T follicular helper cell (primary cell): ENCODE results near the gene PIGC.

Experiments used
- DNase-seq: peaks from one replicate; pipeline ENCODE4 v3.0.0-alpha.2; 2020; ENCODE audit warnings: low read depth

PIGC gene

DNA sequence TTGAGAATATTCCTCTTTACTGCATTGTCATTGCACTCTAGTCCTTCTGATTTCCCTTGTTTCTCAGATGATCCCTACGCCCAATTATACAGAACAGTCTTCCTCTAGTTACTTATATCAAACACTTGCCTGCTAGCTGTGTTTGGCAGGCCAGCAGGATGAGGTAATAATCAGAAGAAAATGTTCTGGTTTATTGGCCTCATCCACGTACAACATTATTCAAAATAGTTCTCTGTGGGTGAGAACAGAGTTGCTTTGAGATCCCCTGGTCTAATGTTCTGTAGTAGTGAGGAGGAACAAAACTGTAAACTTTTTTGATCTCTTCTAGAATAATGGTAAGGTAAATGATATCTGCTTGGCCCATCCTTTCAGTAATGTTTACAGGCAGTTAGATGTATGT, 45.7 kb downstream of the PIGC start:
- no peak for DNase-seq

DNA sequence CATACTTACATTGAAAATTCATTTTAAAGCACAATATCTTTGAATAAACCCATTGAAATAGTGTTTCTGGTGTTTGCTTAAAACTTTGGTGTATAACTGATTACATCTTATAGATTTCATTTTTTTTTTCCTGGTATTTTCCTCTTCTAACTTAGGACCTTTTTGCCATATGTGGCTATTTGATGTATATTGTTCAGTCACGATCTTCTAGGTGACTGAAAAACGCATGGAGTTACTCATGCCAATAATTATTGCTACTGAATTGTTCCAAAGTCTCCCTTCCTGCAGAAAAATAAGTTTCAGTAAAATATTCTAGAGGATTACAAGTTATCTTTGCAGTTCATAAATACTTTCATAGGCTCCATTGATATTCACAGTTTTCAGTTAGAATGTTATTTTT, 46.2 kb downstream of the PIGC start:
- no peak for DNase-seq

DNA sequence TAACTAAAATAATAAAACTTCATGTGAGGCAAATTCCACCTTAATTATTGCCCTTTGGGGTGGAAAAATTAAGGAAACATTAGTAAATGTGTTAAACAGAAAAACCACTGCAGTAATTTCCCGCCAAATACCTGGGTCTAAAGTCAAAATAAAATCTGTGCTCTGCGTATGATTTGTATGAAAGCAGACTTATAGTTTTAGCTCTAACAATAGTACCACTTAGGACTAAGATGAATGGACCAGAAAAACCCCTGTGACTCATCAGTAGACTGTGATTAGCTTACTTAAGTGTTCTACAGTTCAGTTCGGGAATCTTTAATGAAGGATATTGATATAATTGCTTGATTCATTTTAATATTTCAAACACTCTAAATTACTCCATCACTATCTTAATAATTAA, 46.6 kb downstream of the PIGC start:
- DNase-seq, result no peak

DNA sequence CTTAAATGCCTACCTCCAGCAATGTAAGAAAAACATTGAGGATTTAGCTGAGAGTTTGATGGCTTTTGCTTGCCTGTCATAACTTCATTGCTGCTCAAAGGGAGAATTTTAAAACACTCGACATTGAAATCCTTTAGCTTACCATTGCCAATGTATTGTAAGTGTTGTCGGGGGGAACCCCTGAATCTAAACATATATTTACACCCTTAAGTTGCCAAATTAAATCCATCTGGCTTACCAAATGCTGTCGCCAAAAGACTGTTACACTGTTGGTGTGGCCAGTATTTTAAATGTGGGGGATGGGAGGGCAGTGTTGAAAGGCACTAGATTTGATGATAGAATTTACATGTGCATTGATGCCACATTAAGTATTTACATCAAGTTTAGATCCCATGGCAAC, 48.3 kb downstream of the PIGC start:
- no peak for DNase-seq

DNA sequence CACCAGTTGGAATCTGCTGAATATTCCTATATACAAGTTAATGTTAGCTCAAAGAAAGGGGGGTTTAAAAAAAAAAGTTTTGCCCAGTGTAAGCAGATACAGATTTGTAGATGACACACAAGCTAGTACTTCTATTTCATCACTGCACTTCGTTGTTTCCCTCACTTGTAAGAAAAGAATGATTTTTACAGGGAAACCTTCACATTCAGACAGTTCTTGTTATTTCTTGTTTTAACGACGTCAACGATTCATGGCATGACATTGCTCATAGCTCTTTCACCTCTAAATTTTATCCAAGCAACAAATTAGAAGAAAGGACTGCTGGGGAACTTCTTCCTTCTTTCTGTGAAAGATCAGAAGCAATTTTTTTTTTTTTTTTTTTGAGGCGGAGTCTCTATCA, 49.1 kb downstream of the PIGC start:
- no peak for DNase-seq

DNA sequence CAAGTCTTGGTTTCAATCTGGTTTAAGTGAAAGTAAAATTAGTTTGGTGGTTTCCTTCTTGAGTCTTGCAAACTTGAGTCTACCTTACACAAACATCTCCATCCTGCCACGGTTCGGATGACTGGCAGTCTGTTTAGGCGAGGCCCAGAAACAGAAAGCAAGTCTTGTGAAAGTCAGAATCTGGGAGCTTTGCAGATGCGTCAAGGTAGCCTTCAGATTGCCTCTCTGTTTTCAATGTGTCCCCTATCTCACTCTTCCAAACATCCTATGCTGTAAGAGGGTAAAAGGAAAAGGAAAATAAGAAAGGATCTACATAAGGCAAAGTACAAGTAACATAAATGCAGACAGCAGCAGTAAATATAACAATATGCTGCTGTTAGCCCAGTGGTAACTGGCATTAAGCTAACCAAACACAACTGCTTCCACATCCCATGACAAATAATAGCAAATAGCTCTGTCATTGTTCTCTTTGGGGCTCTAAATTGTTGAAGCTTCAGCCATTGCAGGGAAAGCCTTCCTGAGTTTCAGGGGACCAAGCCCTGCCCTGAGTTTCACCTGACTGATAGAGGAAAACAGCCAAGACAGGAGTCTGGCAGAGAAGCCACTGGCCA, 49.6 kb downstream of the PIGC start:
- DNase-seq, result peak; percentile 36

DNA sequence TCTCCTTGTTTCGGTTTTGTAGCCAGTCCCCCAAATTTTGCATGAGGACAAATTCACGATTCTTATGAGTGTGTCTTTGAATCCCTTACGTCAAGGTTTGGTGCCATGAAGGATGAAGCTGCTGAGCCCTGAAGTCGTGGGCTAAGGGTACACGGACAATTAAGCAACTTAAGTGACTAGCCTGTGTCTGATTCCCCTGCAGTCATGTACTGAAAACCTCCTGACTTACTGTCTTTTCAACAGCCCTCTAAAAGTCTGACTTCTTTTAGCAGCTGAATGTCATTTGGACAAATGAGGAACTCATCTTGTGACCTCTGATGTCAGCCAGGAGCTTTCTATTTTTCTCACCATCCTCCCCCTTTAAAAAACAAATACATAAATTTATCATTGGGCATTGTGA, 50.5 kb downstream of the PIGC start:
- no peak for DNase-seq

DNA sequence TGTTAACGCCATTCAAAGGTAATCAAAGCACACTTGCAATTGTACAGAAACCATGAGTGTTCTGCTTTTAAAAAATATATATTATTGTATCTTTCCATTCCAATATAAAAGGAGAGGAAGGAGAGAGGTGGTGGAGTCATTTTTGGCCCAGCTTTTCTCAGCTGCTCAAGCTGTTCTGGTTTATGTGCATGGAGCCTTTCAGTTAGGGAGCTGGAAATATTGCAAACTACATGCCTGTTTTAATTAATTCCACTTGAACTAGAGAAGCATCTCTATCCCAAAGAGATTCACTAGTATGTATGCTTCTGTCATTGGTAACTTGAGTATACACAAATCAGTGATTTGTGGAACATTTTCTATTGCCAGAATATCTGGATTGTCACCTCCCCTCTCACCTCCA, 51.9 kb downstream of the PIGC start:
- no peak for DNase-seq
